Activated naive CD4-positive, alpha-beta T cell treated with anti-CD3 and anti-CD28 coated beads, Interleukin-2, amount 50 U/mL, for 24 hours (primary cell): ENCODE data around the gene SLC1A3.

ENCODE experiments used
- H3K27ac Mint-ChIP-seq: one replicate; pipeline ENCODE4 v1.8.0; 2021; ENCODE audit warnings: mild to moderate bottlenecking, mixed read lengths
- H3K27me3 Mint-ChIP-seq: one replicate; pipeline ENCODE4 v1.8.0; 2021; ENCODE audit warnings: mixed read lengths
- H3K36me3 Mint-ChIP-seq: one replicate; pipeline ENCODE4 v1.8.0; 2021; ENCODE audit warnings: mixed read lengths
- H3K4me1 Mint-ChIP-seq: one replicate; pipeline ENCODE4 v1.8.0; 2021; ENCODE audit warnings: mixed read lengths
- H3K4me3 Mint-ChIP-seq: one replicate; pipeline ENCODE4 v1.8.0; 2021; ENCODE audit warnings: mild to moderate bottlenecking, mixed read lengths
- H3K9me3 Mint-ChIP-seq: one replicate; pipeline ENCODE4 v1.8.0; 2021; ENCODE audit warnings: mixed read lengths

SLC1A3 gene

GRCh38 chr5:36722900-36723299 is 116.5 kb downstream of the SLC1A3 start:
- Mint-ChIP-seq H3K27me3 (no peaks in the 10 kb centered on the region), H3K4me3 (peak overlapping the region; percentile 52), H3K27ac (no peak overlapping the region), H3K9me3 (no peaks in the 10 kb centered on the region), H3K4me1 (peaks cover 41% of the 10 kb centered on the region), H3K36me3 (peaks cover 2% of the 10 kb centered on the region)

- H3K27me3 Mint-ChIP-seq: peaks cover 2% of the 10 kb centered on the region
- peaks cover 2% of the 10 kb centered on the region for H3K36me3 Mint-ChIP-seq
- H3K4me3 Mint-ChIP-seq: peak overlapping the region; percentile 74
- H3K27ac Mint-ChIP-seq: no peak overlapping the region
- peaks cover 41% of the 10 kb centered on the region for H3K4me1 Mint-ChIP-seq
- H3K9me3 Mint-ChIP-seq: no peaks in the 10 kb centered on the region
These were observed 117.5 kb downstream of the SLC1A3 start for GRCh38 chr5:36723912-36724311.

- Mint-ChIP-seq H3K36me3 (peaks cover 2% of the 10 kb centered on the region), H3K4me1 (peaks cover 44% of the 10 kb centered on the region), H3K9me3 (no peaks in the 10 kb centered on the region), H3K27ac (peak overlapping the region; percentile 71), H3K4me3 (peak overlapping the region; percentile 74), H3K27me3 (peaks cover 2% of the 10 kb centered on the region)
These were observed 118.3 kb downstream of the SLC1A3 start for GRCh38 chr5:36724467-36725332.

GRCh38 chr5:36726317-36726716 is 119.9 kb downstream of the SLC1A3 start:
- H3K36me3 Mint-ChIP-seq: peaks cover 2% of the 10 kb centered on the region
- H3K4me3 Mint-ChIP-seq: no peak overlapping the region
- no peaks in the 10 kb centered on the region for H3K9me3 Mint-ChIP-seq
- peaks cover 2% of the 10 kb centered on the region for H3K27me3 Mint-ChIP-seq
- H3K4me1 Mint-ChIP-seq: peaks cover 35% of the 10 kb centered on the region
- H3K27ac Mint-ChIP-seq: no peak overlapping the region

- no peaks in the 10 kb centered on the region for H3K9me3 Mint-ChIP-seq
- H3K27me3 Mint-ChIP-seq: peaks cover 2% of the 10 kb centered on the region
- no peak overlapping the region for H3K4me3 Mint-ChIP-seq
- peaks cover 35% of the 10 kb centered on the region for H3K4me1 Mint-ChIP-seq
- no peak overlapping the region for H3K27ac Mint-ChIP-seq
- peaks cover 2% of the 10 kb centered on the region for H3K36me3 Mint-ChIP-seq
These were observed 120.4 kb downstream of the SLC1A3 start for GRCh38 chr5:36726767-36727166.

- Mint-ChIP-seq H3K4me3 (no peak overlapping the region), H3K36me3 (no peaks in the 10 kb centered on the region), H3K27me3 (peaks cover 2% of the 10 kb centered on the region), H3K9me3 (no peaks in the 10 kb centered on the region), H3K4me1 (peaks cover 15% of the 10 kb centered on the region), H3K27ac (no peak overlapping the region)
These were observed 122.5 kb downstream of the SLC1A3 start for GRCh38 chr5:36728697-36729543.

- Mint-ChIP-seq H3K4me3 (no peak overlapping the region), H3K4me1 (peaks cover 4% of the 10 kb centered on the region), H3K36me3 (no peaks in the 10 kb centered on the region), H3K27ac (no peak overlapping the region), H3K27me3 (peaks cover 2% of the 10 kb centered on the region), H3K9me3 (no peaks in the 10 kb centered on the region)
These were observed 124.3 kb downstream of the SLC1A3 start for GRCh38 chr5:36730537-36731216.

- no peak overlapping the region for H3K27ac Mint-ChIP-seq
- no peaks in the 10 kb centered on the region for H3K9me3 Mint-ChIP-seq
- H3K4me3 Mint-ChIP-seq: no peak overlapping the region
- no peaks in the 10 kb centered on the region for H3K36me3 Mint-ChIP-seq
- peaks cover 2% of the 10 kb centered on the region for H3K27me3 Mint-ChIP-seq
- H3K4me1 Mint-ChIP-seq: peaks cover 4% of the 10 kb centered on the region
These were observed 126.8 kb downstream of the SLC1A3 start for GRCh38 chr5:36733183-36733582.

GRCh38 chr5:36734422-36734821 is 128.0 kb downstream of the SLC1A3 start:
- Mint-ChIP-seq H3K36me3 (no peaks in the 10 kb centered on the region), H3K4me3 (no peak overlapping the region), H3K27ac (no peak overlapping the region), H3K4me1 (no peaks in the 10 kb centered on the region), H3K9me3 (no peaks in the 10 kb centered on the region), H3K27me3 (no peaks in the 10 kb centered on the region)

- no peaks in the 10 kb centered on the region for H3K4me1 Mint-ChIP-seq
- no peak overlapping the region for H3K27ac Mint-ChIP-seq
- H3K4me3 Mint-ChIP-seq: no peak overlapping the region
- no peaks in the 10 kb centered on the region for H3K9me3 Mint-ChIP-seq
- H3K36me3 Mint-ChIP-seq: no peaks in the 10 kb centered on the region
- no peaks in the 10 kb centered on the region for H3K27me3 Mint-ChIP-seq
These were observed 129.5 kb downstream of the SLC1A3 start for GRCh38 chr5:36735891-36736290.
